Measurements from ENCODE around the gene WBP1L. TPM values are rescaled to one million over a fixed set of nuclear protein-coding genes. Genes with fewer than 3 reads are reported as not detected.

Gene WBP1L
- total and polyA plus RNA-seq, 4 donors: 12.3 to 43.6 (median 27.6) TPM

GRCh38 chr10:102834143-102834542 is 90.4 kb downstream of the WBP1L start:
- H3K9me3 ChIP-seq (ENCODE audit: control insufficient read depth in 4 of 4, low read length in 3 of 4): peaks cover 0 to 7% (median under 1%) of the 10 kb centered on the region in 4 donors
- H3K4me3 ChIP-seq (ENCODE audit: low read depth in 1 of 3, low read length in 3 of 3): no peak overlapping the region
- no peak for DNase-seq (ENCODE audit: low spot score)
- no peak for TF ChIP-seq RXRA (IDR thresholded peaks at IDR 0.05)
- no peak for TF ChIP-seq MAX (IDR thresholded peaks at IDR 0.05)
- TF ChIP-seq YY1 (IDR thresholded peaks at IDR 0.05): no peak
- no peak for TF ChIP-seq FOXA1 (IDR thresholded peaks at IDR 0.05)
- no peak for TF ChIP-seq TAF1 (conservative IDR thresholded peaks at IDR 0.05)
- TF ChIP-seq NR2F2 (IDR thresholded peaks at IDR 0.05): no peak
- no peak for TF ChIP-seq RAD21 (IDR thresholded peaks at IDR 0.05)
- TF ChIP-seq HNF4A (conservative IDR thresholded peaks at IDR 0.05): no peak
- no peak for TF ChIP-seq ATF3 (IDR thresholded peaks at IDR 0.05)
- TF ChIP-seq JUND (IDR thresholded peaks at IDR 0.05): no peak
- 61% methylated on average over 9 of the region's 9 CpGs for WGBS
- no peaks in the 10 kb centered on the region for H3K27me3 ChIP-seq (ENCODE audit: control insufficient read depth in 4 of 4, insufficient read depth in 4 of 4, low read length in 3 of 4)
- no peak overlapping the region for H3K27ac ChIP-seq (ENCODE audit: low read depth in 1 of 2, low read length in 2 of 2)
- H3K9ac ChIP-seq (ENCODE audit: low read depth in 1 of 2, low read length in 2 of 2): no peak overlapping the region
- peaks cover 0 to 9% (median 6%) of the 10 kb centered on the region in 4 donors for H3K4me1 ChIP-seq (ENCODE audit: control insufficient read depth in 4 of 4, insufficient read depth in 4 of 4, low read length in 3 of 4)
- H3K36me3 ChIP-seq (ENCODE audit: control insufficient read depth in 4 of 4, insufficient read depth in 3 of 4, low read depth in 1 of 4, low read length in 3 of 4): no peaks in the 10 kb centered on the region

- WGBS: 69% methylated on average over 11 of the region's 11 CpGs
- Histone ChIP-seq H3K27ac (ENCODE audit: low read depth in 1 of 2, low read length in 2 of 2) (no peak overlapping the region), H3K4me3 (ENCODE audit: low read depth in 1 of 3, low read length in 3 of 3) (no peak overlapping the region), H3K9me3 (ENCODE audit: control insufficient read depth in 4 of 4, low read length in 3 of 4) (peaks cover 0 to 7% (median under 1%) of the 10 kb centered on the region in 4 donors), H3K36me3 (ENCODE audit: control insufficient read depth in 4 of 4, insufficient read depth in 3 of 4, low read depth in 1 of 4, low read length in 3 of 4) (no peaks in the 10 kb centered on the region), H3K27me3 (ENCODE audit: control insufficient read depth in 4 of 4, insufficient read depth in 4 of 4, low read length in 3 of 4) (no peaks in the 10 kb centered on the region), H3K4me1 (ENCODE audit: control insufficient read depth in 4 of 4, insufficient read depth in 4 of 4, low read length in 3 of 4) (peaks cover 0 to 9% (median 6%) of the 10 kb centered on the region in 4 donors), H3K9ac (ENCODE audit: low read depth in 1 of 2, low read length in 2 of 2) (no peak overlapping the region)
- TF ChIP-seq HNF4G (IDR thresholded peaks at IDR 0.05) (no peak), FOXA2 (IDR thresholded peaks at IDR 0.05) (no peak), NR2F2 (IDR thresholded peaks at IDR 0.05) (no peak), YY1 (IDR thresholded peaks at IDR 0.05) (no peak), JUND (IDR thresholded peaks at IDR 0.05) (no peak), CTCF (IDR thresholded peaks at IDR 0.05; ENCODE audit: low read depth, low read length, missing input control) (peak; percentile 91), EGR1 (IDR thresholded peaks at IDR 0.05; ENCODE audit: low read depth in 2 of 2) (no peak), SP1 (IDR thresholded peaks at IDR 0.05) (no peak), ZBTB33 (IDR thresholded peaks at IDR 0.05) (no peak), RAD21 (IDR thresholded peaks at IDR 0.05) (peak; percentile 95 to 99), ATF3 (IDR thresholded peaks at IDR 0.05) (no peak), TAF1 (conservative IDR thresholded peaks at IDR 0.05) (no peak), GABPA (IDR thresholded peaks at IDR 0.05 in 1 of 2, conservative IDR thresholded peaks at IDR 0.05 in 1 of 2) (no peak), MAX (IDR thresholded peaks at IDR 0.05) (no peak), RXRA (IDR thresholded peaks at IDR 0.05) (no peak), REST (IDR thresholded peaks at IDR 0.05) (no peak), FOXA1 (IDR thresholded peaks at IDR 0.05) (no peak), HNF4A (conservative IDR thresholded peaks at IDR 0.05) (peak in 1 of 2 donors; percentile 24)
- peak; percentile 79 for DNase-seq (ENCODE audit: low spot score)
These were observed 91.3 kb downstream of the WBP1L start for GRCh38 chr10:102835007-102835482.

All from liver (tissue), 9 donors.